ENCODE measurements around the gene APOB. TPM values are rescaled to one million over a fixed set of nuclear protein-coding genes. Genes with fewer than 3 reads are reported as not detected.

APOB gene
- total and polyA plus RNA-seq, 2 of the 8 experiments (the other 6 are each of a cell fraction or from before 2014, with no cell fraction given) = 0.15 to 0.61 TPM

GRCh38 chr2:20961858-20962257, 82.0 kb downstream of the APOB start:
- WGBS, 2 experiments (ENCODE audit: extremely low coverage in 1 of 2, insufficient coverage in 1 of 2, insufficient read length in 1 of 2, insufficient replicate concordance in 2 of 2, low coverage in 1 of 2, low lambda C conversion rate in 2 of 2, missing lambda C conversion rate in 1 of 2) = 89% methylated on average over 7 of the region's 7 CpGs; no CpG with 5 or more reads in 1 of the 2 experiments
- no peaks in the 10 kb centered on the region for H3K9me3 ChIP-seq (ENCODE audit: insufficient read depth in 2 of 2, low read depth in 1 of 2, low read length in 1 of 2)
- H3K4me3 ChIP-seq (ENCODE audit: extremely low read depth in 1 of 4, insufficient read depth in 2 of 4, low read depth in 3 of 4, low read length in 4 of 4) = no peak overlapping the region
- H3K4me1 ChIP-seq (replicated peaks in 1 of 4; ENCODE audit: control insufficient read depth in 3 of 4, insufficient read depth in 4 of 4, low read length in 3 of 4) = no peaks in the 10 kb centered on the region; a peak in 1 of 7 replicates
- no peaks in the 10 kb centered on the region for H4K20me1 ChIP-seq (replicated peaks in 1 of 2; ENCODE audit: control insufficient read depth in 1 of 2, insufficient read depth in 2 of 2, low read length in 2 of 2)
- no peaks in the 10 kb centered on the region for H3K79me2 ChIP-seq (ENCODE audit: control insufficient read depth in 1 of 2, insufficient read depth in 2 of 2, low read length in 2 of 2)
- no peaks in the 10 kb centered on the region for H3K79me1 ChIP-seq (ENCODE audit: low read depth, low read length)
- no peak overlapping the region for H4K5ac ChIP-seq (ENCODE audit: insufficient read length, low read depth, low read length)
- DNase-seq (ENCODE audit: low read depth in 1 of 2, low spot score in 2 of 2) (no peak), FAIRE-seq (no peak)
- no peak overlapping the region for H4K8ac ChIP-seq (ENCODE audit: extremely low read depth, insufficient read depth, low read length)
- no peak overlapping the region for H4K91ac ChIP-seq (replicated peaks; ENCODE audit: insufficient read length, low read length)
- no peak overlapping the region for H2BK12ac ChIP-seq (ENCODE audit: low read depth, low read length)
- ChIA-PET CTCF (ENCODE audit: partially characterized antibody) (interaction anchor here (0.6 to 11.0 kb wide), 25 partner anchors 9 to 554 kb away, joined by 3 to 126 read pairs (median 7); no protein-coding TSS in a partner anchor), POLR2A (ENCODE audit: partially characterized antibody) (interaction anchor here (1.3 to 1.4 kb wide), 2 partner anchors 139 to 180 kb away, joined by 3 to 4 read pairs; partner anchors contain the start of gene LDAH)
- H2AFZ ChIP-seq (ENCODE audit: low read length) = no peak overlapping the region
- H2AK5ac ChIP-seq (ENCODE audit: low read depth, low read length) = no peak overlapping the region
- H3K23ac ChIP-seq (ENCODE audit: insufficient read length) = no peak overlapping the region
- no peak overlapping the region for H2BK120ac ChIP-seq (replicated peaks; ENCODE audit: low read depth, low read length)
- no peaks in the 10 kb centered on the region for H3K23me2 ChIP-seq (ENCODE audit: low read depth, low read length)
- no peak overlapping the region for H3K4ac ChIP-seq (replicated peaks; ENCODE audit: insufficient read length, low read depth, low read length)
- H3K4me2 ChIP-seq (ENCODE audit: insufficient read depth in 1 of 2, low read depth in 2 of 2, low read length in 2 of 2) = no peak overlapping the region
- no peak overlapping the region for H2BK5ac ChIP-seq (ENCODE audit: low read depth, low read length)
- no peak overlapping the region for H3K9ac ChIP-seq (replicated peaks in 1 of 4; ENCODE audit: extremely low read depth in 1 of 4, low read depth in 3 of 4, low read length in 3 of 4)
- no peak overlapping the region for H3K18ac ChIP-seq (ENCODE audit: extremely low read depth, low read length)
- H3K27ac ChIP-seq (ENCODE audit: low read depth, low read length) = no peak overlapping the region
- no peak overlapping the region for H3K14ac ChIP-seq (ENCODE audit: insufficient read length)
- H2BK20ac ChIP-seq (ENCODE audit: low read length) = no peak overlapping the region
- H3K36me3 ChIP-seq (ENCODE audit: control insufficient read depth in 2 of 4, insufficient read depth in 4 of 4, low read length in 3 of 4) = no peaks in the 10 kb centered on the region
- H3K27me3 ChIP-seq (replicated peaks in 1 of 4; ENCODE audit: control insufficient read depth in 3 of 4, extremely low read depth in 1 of 4, insufficient read depth in 3 of 4, low read length in 3 of 4) = no peaks in the 10 kb centered on the region
- no peak overlapping the region for H2BK15ac ChIP-seq (ENCODE audit: low read length)
- H3K56ac ChIP-seq (replicated peaks; ENCODE audit: insufficient read length, low read depth, low read length) = no peak overlapping the region
- TF ChIP-seq EZH2 (IDR thresholded peaks at IDR 0.05; ENCODE audit: low read depth, low read length, severe bottlenecking) (no peak), JUN (IDR thresholded peaks at IDR 0.05; ENCODE audit: low read depth, low read length) (no peak), PHF8 (conservative IDR thresholded peaks at IDR 0.05; ENCODE audit: low read depth, low read length) (no peak), SUZ12 (IDR thresholded peaks at IDR 0.05; ENCODE audit: low read length) (no peak), CTCF (IDR thresholded peaks at IDR 0.05; ENCODE audit: control extremely low read depth in 1 of 3, insufficient read depth in 1 of 3, low read depth in 1 of 3, low read length in 3 of 3) (no peak), BACH1 (IDR thresholded peaks at IDR 0.05; ENCODE audit: low read length) (no peak), RBBP5 (IDR thresholded peaks at IDR 0.05; ENCODE audit: borderline replicate concordance, low read depth, low read length) (no peak), MAX (IDR thresholded peaks at IDR 0.05) (no peak), SAP30 (IDR thresholded peaks at IDR 0.05; ENCODE audit: insufficient read depth, insufficient replicate concordance, low read length) (no peak), BCL11A (IDR thresholded peaks at IDR 0.05; ENCODE audit: low read depth in 2 of 2, low read length in 2 of 2) (no peak), ASH2L (IDR thresholded peaks at IDR 0.05; ENCODE audit: low read length) (no peak)

Measured in H1 (cell line).